Calu3 (cell line): ENCODE results near the gene GJB1. TPM values are rescaled to one million over a fixed set of nuclear protein-coding genes. Genes with fewer than 3 reads are reported as not detected.

ENCODE experiments used
- BruUV-seq: library from RNA; stranded (reverse); fragments of 400-500 nt; replicated peaks from 2 replicates; lab custom pipeline; 2021; lab: Mats Ljungman, UMichigan
- CTCF ChIA-PET: fragments of 300-600 bp; sonication (Branson Sonifier 250); formaldehyde crosslinking; loops from one replicate; lab custom pipeline; 2022; ENCODE audit warnings: antibody characterized with exemption; lab: Charles Lee
- DNase-seq: peaks from one replicate; pipeline ENCODE4 v3.0.0; 2022
- H3K27ac Mint-ChIP-seq: one replicate; pipeline ENCODE4 v1.8.0; 2022; ENCODE audit warnings: mixed read lengths; ENCODE audit not compliant: unreplicated experiment
- H3K27me3 Mint-ChIP-seq: one replicate; pipeline ENCODE4 v1.8.0; 2022; ENCODE audit warnings: mixed read lengths; ENCODE audit not compliant: unreplicated experiment
- H3K36me3 Mint-ChIP-seq: one replicate; pipeline ENCODE4 v1.8.0; 2022; ENCODE audit warnings: mild to moderate bottlenecking, moderate library complexity, mixed read lengths; ENCODE audit not compliant: insufficient read depth, unreplicated experiment
- H3K4me1 Mint-ChIP-seq: one replicate; pipeline ENCODE4 v1.8.0; 2022; ENCODE audit warnings: mild to moderate bottlenecking, low read depth, mixed read lengths; ENCODE audit not compliant: unreplicated experiment
- H3K4me3 Mint-ChIP-seq: one replicate; pipeline ENCODE4 v1.8.0; 2022; ENCODE audit warnings: mild to moderate bottlenecking, low read depth, moderate library complexity, mixed read lengths; ENCODE audit not compliant: unreplicated experiment
- H3K9me3 Mint-ChIP-seq: one replicate; pipeline ENCODE4 v1.8.0; 2022; ENCODE audit warnings: low read depth, mixed read lengths; ENCODE audit not compliant: unreplicated experiment
- intact Hi-C: fragments of 100-400 bp; cut with micrococcal nuclease; formaldehyde crosslinking; loops from one replicate; pipeline ENCODE4 v1.10.0; 2022; ENCODE audit not compliant: unreplicated experiment
- total RNA-seq: library from RNA; stranded (reverse); gene quantifications from 2 replicates; pipeline ENCODE4 v1.2.3, GENCODE V29; 2022
- TF ChIP-seq, protein P1 (sequence below): fragments of 200-600 bp; IDR thresholded peaks from one replicate; pipeline ENCODE4 v1.8.0; 2022; ENCODE audit warnings: antibody characterized with exemption; ENCODE audit not compliant: unreplicated experiment

The GJB1 gene
- total RNA-seq, 1 experiment from 2014 or later: 80.4 TPM

- H3K9me3 Mint-ChIP-seq: no peaks in the 10 kb centered on the region
- peaks cover 26% of the 10 kb centered on the region for H3K36me3 Mint-ChIP-seq
- TF ChIP-seq, protein P1, sequence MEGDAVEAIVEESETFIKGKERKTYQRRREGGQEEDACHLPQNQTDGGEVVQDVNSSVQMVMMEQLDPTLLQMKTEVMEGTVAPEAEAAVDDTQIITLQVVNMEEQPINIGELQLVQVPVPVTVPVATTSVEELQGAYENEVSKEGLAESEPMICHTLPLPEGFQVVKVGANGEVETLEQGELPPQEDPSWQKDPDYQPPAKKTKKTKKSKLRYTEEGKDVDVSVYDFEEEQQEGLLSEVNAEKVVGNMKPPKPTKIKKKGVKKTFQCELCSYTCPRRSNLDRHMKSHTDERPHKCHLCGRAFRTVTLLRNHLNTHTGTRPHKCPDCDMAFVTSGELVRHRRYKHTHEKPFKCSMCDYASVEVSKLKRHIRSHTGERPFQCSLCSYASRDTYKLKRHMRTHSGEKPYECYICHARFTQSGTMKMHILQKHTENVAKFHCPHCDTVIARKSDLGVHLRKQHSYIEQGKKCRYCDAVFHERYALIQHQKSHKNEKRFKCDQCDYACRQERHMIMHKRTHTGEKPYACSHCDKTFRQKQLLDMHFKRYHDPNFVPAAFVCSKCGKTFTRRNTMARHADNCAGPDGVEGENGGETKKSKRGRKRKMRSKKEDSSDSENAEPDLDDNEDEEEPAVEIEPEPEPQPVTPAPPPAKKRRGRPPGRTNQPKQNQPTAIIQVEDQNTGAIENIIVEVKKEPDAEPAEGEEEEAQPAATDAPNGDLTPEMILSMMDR: no peak
- CTCF ChIA-PET: interaction anchor here (0.6 kb wide), 1 partner anchor 13 kb away, joined by 6 read pairs; no protein-coding TSS in a partner anchor
- no peaks in the 10 kb centered on the region for H3K27me3 Mint-ChIP-seq
- intact Hi-C loops: no loop called here
- no peak overlapping the region for H3K4me3 Mint-ChIP-seq
- peaks cover 36% of the 10 kb centered on the region for H3K4me1 Mint-ChIP-seq
- BruUV-seq: no TSS peak
- DNase-seq: no peak
- H3K27ac Mint-ChIP-seq: no peak overlapping the region
Measured at GRCh38 chrX:71221145-71221544, 1.9 kb upstream of the GJB1 start.

DNA sequence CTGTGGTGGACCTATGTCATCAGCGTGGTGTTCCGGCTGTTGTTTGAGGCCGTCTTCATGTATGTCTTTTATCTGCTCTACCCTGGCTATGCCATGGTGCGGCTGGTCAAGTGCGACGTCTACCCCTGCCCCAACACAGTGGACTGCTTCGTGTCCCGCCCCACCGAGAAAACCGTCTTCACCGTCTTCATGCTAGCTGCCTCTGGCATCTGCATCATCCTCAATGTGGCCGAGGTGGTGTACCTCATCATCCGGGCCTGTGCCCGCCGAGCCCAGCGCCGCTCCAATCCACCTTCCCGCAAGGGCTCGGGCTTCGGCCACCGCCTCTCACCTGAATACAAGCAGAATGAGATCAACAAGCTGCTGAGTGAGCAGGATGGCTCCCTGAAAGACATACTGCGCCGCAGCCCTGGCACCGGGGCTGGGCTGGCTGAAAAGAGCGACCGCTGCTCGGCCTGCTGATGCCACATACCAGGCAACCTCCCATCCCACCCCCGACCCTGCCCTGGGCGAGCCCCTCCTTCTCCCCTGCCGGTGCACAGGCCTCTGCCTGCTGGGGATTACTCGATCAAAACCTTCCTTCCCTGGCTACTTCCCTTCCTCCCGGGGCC, 1.2 kb downstream of the GJB1 start:
- Mint-ChIP-seq H3K4me3 (no peak overlapping the region), H3K36me3 (peaks cover 13% of the 10 kb centered on the region), H3K9me3 (no peaks in the 10 kb centered on the region), H3K27me3 (no peaks in the 10 kb centered on the region), H3K4me1 (peaks cover 25% of the 10 kb centered on the region), H3K27ac (peak overlapping the region; percentile 38)
- TF ChIP-seq, protein P1: no peak
- CTCF ChIA-PET: interaction anchor here (0.6 kb wide), 1 partner anchor 194 kb away, joined by 3 read pairs; no protein-coding TSS in a partner anchor
- no TSS peak for BruUV-seq
- DNase-seq: no peak
- intact Hi-C loops: no loop called here

DNA sequence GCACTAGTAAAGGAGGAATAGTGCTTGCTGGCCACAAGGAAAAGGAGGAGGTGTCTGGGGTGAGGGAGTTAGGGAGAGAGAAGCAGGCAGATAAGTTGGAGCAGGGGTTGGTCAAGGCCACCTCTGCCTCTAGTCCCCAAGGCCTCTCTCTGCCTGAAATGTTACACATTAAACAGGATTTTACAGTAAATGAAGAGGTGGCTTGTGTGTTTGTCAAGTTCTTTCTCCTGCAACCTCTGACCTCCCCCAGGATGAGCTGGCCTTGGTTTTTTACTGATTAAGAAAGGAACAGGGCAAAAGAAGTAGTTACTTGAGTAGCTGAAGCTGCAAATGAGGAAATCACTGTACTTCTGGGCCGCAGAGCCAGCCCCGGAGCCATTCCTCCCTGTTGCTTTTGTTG, 2.0 kb downstream of the GJB1 start:
- no peaks in the 10 kb centered on the region for H3K27me3 Mint-ChIP-seq
- no peaks in the 10 kb centered on the region for H3K9me3 Mint-ChIP-seq
- intact Hi-C loops: no loop called here
- no peak for DNase-seq
- TF ChIP-seq, protein P1: no peak
- H3K27ac Mint-ChIP-seq: peak overlapping the region; percentile 38
- CTCF ChIA-PET: interaction anchor here (0.6 to 1.9 kb wide), 3 partner anchors 8 to 195 kb away, joined by 3 to 8 read pairs (median 5); no protein-coding TSS in a partner anchor
- no TSS peak for BruUV-seq
- peaks cover 25% of the 10 kb centered on the region for H3K4me1 Mint-ChIP-seq
- H3K36me3 Mint-ChIP-seq: peaks cover 13% of the 10 kb centered on the region
- no peak overlapping the region for H3K4me3 Mint-ChIP-seq

DNA sequence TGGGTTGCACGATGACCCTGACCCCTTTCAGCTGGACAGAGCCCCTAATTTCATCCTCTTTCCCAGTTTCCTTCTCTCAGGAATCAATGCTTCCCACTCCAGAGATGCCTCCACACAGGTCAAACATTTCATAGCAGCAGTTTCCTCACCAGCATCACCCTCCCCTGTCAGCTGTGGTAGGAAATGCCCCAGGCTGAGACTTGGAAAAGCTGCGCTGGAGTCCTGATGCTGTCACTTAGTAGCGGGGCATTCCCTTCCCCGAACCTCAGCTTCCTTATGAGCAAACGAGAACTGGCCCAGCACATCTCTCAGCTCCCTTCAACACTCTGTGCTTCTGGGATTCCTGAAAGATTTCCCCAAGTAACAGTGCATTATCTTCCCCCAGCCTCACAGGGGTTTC, 2.7 kb downstream of the GJB1 start:
- H3K27me3 Mint-ChIP-seq: no peaks in the 10 kb centered on the region
- no peak overlapping the region for H3K4me3 Mint-ChIP-seq
- no peak for DNase-seq
- H3K9me3 Mint-ChIP-seq: no peaks in the 10 kb centered on the region
- peaks cover 13% of the 10 kb centered on the region for H3K36me3 Mint-ChIP-seq
- BruUV-seq: no TSS peak
- peaks cover 25% of the 10 kb centered on the region for H3K4me1 Mint-ChIP-seq
- H3K27ac Mint-ChIP-seq: no peak overlapping the region
- TF ChIP-seq, protein P1: no peak
- intact Hi-C loops: no loop called here
- CTCF ChIA-PET: interaction anchor here (0.9 to 1.9 kb wide), 2 partner anchors 9 to 11 kb away, joined by 5 to 8 read pairs; no protein-coding TSS in a partner anchor
